Psoas muscle (tissue), 8 donors: ENCODE data around the gene ZFHX3. TPM values are rescaled to one million over a fixed set of nuclear protein-coding genes. Genes with fewer than 3 reads are reported as not detected.

ENCODE experiments used
- ATAC-seq, 4 donors: fragments of 200-7000 bp; cut with Tn5 transposase; one replicate each; pipeline ENCODE4 v1.9.1; 2020; ENCODE audit warnings: moderate library complexity in 3 of 4, mild to moderate bottlenecking in 2 of 4
- DNase-seq, 2 donors: peaks; one replicate each; pipeline ENCODE4 v3.0.0-alpha.2; 2020
- H3K27ac ChIP-seq: fragments of 200-600 bp; one replicate; pipeline ENCODE4 v1.8.0; 2022
- H3K27me3 ChIP-seq, 3 donors: fragments of 200-600 bp in 1 of 3; one replicate each; pipeline versions ENCODE4 v1.6.1 to v1.8.0; 2013 to 2022; ENCODE audit warnings: low read length in 2 of 3, mild to moderate bottlenecking in 2 of 3, moderate library complexity in 1 of 3; ENCODE audit not compliant: insufficient read depth in 3 of 3
- H3K36me3 ChIP-seq, 2 donors: fragments of 200-600 bp in 1 of 2; one replicate each; pipeline versions ENCODE4 v1.6.1 to v1.8.0; 2013 to 2022; ENCODE audit warnings: low read depth in 1 of 2, mild to moderate bottlenecking in 1 of 2, moderate library complexity in 1 of 2; ENCODE audit not compliant: insufficient read depth in 1 of 2
- H3K4me1 ChIP-seq: fragments of 200-600 bp; one replicate; pipeline ENCODE4 v1.8.0; 2022
- H3K4me3 ChIP-seq: fragments of 200-600 bp; one replicate; pipeline ENCODE4 v1.8.0; 2022; ENCODE audit warnings: mild to moderate bottlenecking
- H3K9me3 ChIP-seq: fragments of 200-600 bp; one replicate; pipeline ENCODE4 v1.8.0; 2022
- WGBS, 3 donors: extraction: QIAGEN DNeasy Blood & Tissue Kit; methylation state at CpG; one replicate each; pipeline versions ENCODE4 v1.1.6 to v1.1.7; 2013; 5-methylcytosine and 5-hydroxymethylcytosine counted together
- intact Hi-C, 2 donors: fragments of 100-400 bp; cut with DNase I; formaldehyde crosslinking; loops; one replicate each; pipeline versions ENCODE4 v1.11.0 to v1.14.2; 2022
- polyA plus RNA-seq, 3 donors: library from polyadenylated mRNA; stranded (reverse); fragments of 200-250 nt; gene quantifications; one replicate each; pipeline ENCODE4 v1.2.3, GENCODE V29; 2013
- total RNA-seq, 4 donors: library from RNA; stranded (reverse); fragmentation: NEBNext Ultra II Directional in 2 of 4; extraction: Animal tissue kit (Norgen Biotek cat#: 25700) in 2 of 4; gene quantifications; one replicate each; pipeline versions ENCODE4 v1.2.1 to v1.2.4, GENCODE V29; 2021 to 2023
- TF ChIP-seq, protein P1 (sequence below): fragments of 200-600 bp; IDR thresholded peaks from one replicate; pipeline ENCODE4 v1.8.0; 2022; ENCODE audit warnings: antibody characterized with exemption
- donor health status: healthy with polysubstance abuse.
- donor health status: DM: no; HTN: no; CAD: no; lungs with moderate emphysema.
- donor health status: Bipolar disorder and iron deficiency.
- donor health status: healthy.
- donor health status: DM: yes; HTN: yes; CAD: no.
- donor health status: DM: no; HTN: no; CAD: no.
- donor health status: DM: no; HTN: no; CAD: no.
- donor health status: DM: yes; HTN: yes; CAD: no.

Gene ZFHX3
- total and polyA plus RNA-seq, 7 donors = 3.3 to 36.9 (median 11.5) TPM

DNA sequence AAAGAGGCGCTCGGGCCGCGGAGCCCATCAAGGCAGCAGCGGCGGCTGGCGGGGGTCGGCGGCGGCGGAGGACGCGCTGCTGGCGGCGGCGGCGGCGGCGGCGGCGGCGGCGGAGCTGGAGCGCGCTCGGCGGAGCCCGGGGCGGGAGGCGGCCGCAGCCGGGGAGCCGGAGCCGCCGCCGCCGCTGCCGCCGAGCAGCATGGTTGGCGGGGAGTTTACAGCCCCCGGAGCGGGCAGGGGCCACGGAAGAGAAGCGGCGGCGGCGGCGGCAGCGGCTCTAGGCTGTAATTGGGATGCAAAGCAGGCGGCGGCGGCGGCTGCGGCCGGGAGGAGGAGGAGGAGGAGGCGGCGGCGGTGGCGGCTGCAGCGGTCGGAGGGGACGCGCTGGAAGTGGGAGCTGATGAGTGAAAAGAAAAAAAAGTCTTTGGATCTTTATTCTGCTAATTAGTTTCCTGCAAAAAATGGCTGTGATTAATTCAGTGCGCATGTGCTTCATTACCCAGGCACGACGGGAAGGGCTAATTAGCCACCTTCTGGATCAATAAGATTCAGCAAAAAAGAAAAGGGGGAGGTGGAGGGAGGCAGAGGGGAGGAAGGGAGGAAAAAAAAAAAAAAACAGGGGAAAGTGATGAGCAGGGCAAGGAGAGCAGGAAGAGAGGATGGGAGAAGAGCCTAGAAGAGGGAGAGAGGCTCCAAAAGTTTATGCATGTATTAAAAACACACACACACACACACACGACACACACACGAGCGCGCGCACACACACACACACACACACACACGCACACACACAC, 10.9 kb upstream of the ZFHX3 start:
- ATAC-seq = peak in 3 of 4 donors; percentile 11 to 28 (median 13)
- H3K4me1 ChIP-seq = peaks cover 38% of the 10 kb centered on the region
- H3K9me3 ChIP-seq = no peaks in the 10 kb centered on the region
- H3K4me3 ChIP-seq = peak overlapping the region; percentile 88
- 1% methylated on average over 33 to 72 of the region's 72 CpGs for WGBS, 3 donors
- TF ChIP-seq, protein P1, sequence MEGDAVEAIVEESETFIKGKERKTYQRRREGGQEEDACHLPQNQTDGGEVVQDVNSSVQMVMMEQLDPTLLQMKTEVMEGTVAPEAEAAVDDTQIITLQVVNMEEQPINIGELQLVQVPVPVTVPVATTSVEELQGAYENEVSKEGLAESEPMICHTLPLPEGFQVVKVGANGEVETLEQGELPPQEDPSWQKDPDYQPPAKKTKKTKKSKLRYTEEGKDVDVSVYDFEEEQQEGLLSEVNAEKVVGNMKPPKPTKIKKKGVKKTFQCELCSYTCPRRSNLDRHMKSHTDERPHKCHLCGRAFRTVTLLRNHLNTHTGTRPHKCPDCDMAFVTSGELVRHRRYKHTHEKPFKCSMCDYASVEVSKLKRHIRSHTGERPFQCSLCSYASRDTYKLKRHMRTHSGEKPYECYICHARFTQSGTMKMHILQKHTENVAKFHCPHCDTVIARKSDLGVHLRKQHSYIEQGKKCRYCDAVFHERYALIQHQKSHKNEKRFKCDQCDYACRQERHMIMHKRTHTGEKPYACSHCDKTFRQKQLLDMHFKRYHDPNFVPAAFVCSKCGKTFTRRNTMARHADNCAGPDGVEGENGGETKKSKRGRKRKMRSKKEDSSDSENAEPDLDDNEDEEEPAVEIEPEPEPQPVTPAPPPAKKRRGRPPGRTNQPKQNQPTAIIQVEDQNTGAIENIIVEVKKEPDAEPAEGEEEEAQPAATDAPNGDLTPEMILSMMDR = no peak
- H3K36me3 ChIP-seq = no peaks in the 10 kb centered on the region
- peak; percentile 62 to 72 for DNase-seq
- intact Hi-C loops = no loop called here
- peak overlapping the region; percentile 98 for H3K27ac ChIP-seq
- H3K27me3 ChIP-seq = peaks cover 0 to 2% (median 0%) of the 10 kb centered on the region in 3 donors

DNA sequence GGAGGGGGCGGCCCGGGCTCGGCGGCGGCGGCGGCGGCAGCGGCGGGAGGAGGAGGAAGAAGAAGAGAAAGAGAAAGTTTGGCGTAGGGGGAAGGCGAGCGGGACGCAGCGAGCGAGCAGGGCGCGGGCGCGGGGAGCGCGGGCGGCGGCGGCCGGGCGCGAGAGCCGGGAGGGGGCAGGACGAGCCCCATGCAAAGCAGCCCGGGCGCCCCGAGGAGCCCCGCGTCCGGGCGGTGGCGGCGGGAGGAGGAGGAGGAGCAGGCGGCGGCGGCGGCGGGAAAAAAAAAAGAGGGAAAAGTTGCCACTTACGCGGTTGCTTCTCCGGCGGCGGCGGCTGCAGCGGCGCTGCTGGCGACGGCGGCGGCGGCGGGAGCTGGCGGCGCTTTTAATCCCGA, 10.3 kb upstream of the ZFHX3 start:
- 0 to 1% (median 0%) methylated on average over 21 to 60 of the region's 61 CpGs for WGBS, 3 donors

DNA sequence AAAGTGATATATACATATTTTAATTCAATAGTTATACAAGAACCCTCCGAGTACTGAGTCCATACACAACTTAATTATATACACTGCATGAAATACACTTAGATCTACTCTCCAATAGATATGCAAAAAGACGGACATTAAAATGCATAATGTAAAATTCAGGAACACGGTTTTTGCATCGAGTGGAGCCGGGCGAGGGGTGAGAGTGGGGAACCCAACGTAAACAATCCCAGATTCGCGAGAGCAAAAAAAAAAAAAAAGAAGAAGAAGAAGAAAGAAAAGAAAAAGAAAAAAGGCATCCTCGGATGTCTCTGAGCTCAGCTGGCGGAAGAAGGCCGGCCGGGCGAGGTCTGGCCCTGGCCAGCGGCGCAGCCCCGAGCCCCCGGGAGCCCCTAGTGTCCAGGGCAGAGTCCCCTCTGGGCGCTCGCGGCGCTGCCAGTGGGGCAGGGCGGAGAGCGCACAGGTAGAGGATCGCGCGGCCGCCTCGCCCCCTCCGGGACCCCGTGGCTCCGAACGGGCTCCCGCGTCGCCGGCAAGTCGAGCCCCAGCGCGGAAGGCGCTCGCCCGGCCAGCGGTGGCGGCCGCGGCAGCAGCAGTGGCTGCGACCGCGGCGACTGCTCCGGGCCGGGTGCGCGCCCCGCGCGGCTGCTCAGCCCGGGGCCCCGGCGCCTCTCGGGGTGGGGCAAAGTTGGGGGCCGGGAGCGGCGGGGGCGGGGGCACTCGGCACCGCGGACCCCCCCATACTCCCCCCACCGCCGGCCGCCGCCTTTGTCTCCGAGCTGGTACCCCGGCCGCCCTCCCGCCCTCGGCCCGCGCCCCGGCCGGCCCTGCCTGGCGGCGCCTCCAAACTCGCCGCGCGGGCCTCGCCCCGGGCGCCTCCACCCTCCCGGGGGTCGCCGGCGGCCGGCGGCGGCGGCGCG, 9.6 kb upstream of the ZFHX3 start:
- no peaks in the 10 kb centered on the region for H3K27me3 ChIP-seq
- H3K36me3 ChIP-seq = no peaks in the 10 kb centered on the region
- H3K4me3 ChIP-seq = peak overlapping the region; percentile 88
- 1 to 3% (median 1%) methylated on average over 37 to 101 of the region's 101 CpGs for WGBS, 3 donors
- no peaks in the 10 kb centered on the region for H3K9me3 ChIP-seq
- TF ChIP-seq, protein P1 = peak; percentile 35
- peak overlapping the region; percentile 98 for H3K27ac ChIP-seq
- DNase-seq (peak; percentile 55 to 76), ATAC-seq (peak; percentile 48 to 64 (median 50))
- intact Hi-C loops = no loop called here
- peaks cover 42% of the 10 kb centered on the region for H3K4me1 ChIP-seq

More for the DNA sequence above, 10.3 kb upstream of the ZFHX3 start:
- intact Hi-C loops = no loop called here
- ATAC-seq = no peak
- no peaks in the 10 kb centered on the region for H3K36me3 ChIP-seq
- H3K9me3 ChIP-seq = no peaks in the 10 kb centered on the region
- DNase-seq = peak; percentile 63 to 79
- H3K27me3 ChIP-seq = peaks cover 0 to 2% (median 0%) of the 10 kb centered on the region in 3 donors
- TF ChIP-seq, protein P1 = peak; percentile 4
- H3K4me3 ChIP-seq = peak overlapping the region; percentile 88
- H3K4me1 ChIP-seq = peaks cover 41% of the 10 kb centered on the region
- H3K27ac ChIP-seq = peak overlapping the region; percentile 98

DNA sequence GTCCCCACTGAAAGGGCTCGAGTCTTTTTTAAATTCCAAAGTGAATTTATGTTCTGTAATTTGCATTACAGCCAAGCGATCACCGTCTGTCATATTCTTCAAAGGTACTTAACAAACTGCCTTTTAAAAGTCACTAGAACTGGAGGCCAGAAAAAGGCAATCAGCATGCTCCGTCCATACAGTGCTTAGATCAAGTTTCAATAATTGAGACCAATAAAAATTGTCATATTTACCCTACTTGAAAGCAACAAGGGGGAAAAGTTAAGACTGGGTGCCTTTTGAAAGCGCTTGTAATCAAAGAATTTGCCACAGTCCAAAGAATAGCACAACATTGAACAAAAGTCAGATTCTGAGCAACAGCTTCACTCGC, 9.0 kb upstream of the ZFHX3 start:
- peak overlapping the region; percentile 98 for H3K27ac ChIP-seq
- no peaks in the 10 kb centered on the region for H3K27me3 ChIP-seq
- peaks cover 44% of the 10 kb centered on the region for H3K4me1 ChIP-seq
- H3K36me3 ChIP-seq = no peaks in the 10 kb centered on the region
- H3K4me3 ChIP-seq = peak overlapping the region; percentile 88
- intact Hi-C loops = no loop called here
- WGBS, 3 donors = 14 to 30% (median 17%) methylated on average over 6 of the region's 6 CpGs
- TF ChIP-seq, protein P1 = no peak
- H3K9me3 ChIP-seq = no peaks in the 10 kb centered on the region
- DNase-seq (no peak), ATAC-seq (no peak)
